HG03159 (cell line): ENCODE measurements around the gene HOXA6.

Source experiments
- ATAC-seq: cut with Tn5 transposase; IDR thresholded peaks from one replicate; pipeline ENCODE4 v1.9.1; 2021; ENCODE audit warnings: mild to moderate bottlenecking, moderate library complexity; ENCODE audit not compliant: unreplicated experiment

The HOXA6 gene

GRCh38 chr7:27112955-27113949 is 34.3 kb downstream of the HOXA6 start:
- no peak for ATAC-seq

- no peak for ATAC-seq
Observed at GRCh38 chr7:27112361-27112760, 35.2 kb downstream of the HOXA6 start.

GRCh38 chr7:27111751-27112277 is 35.8 kb downstream of the HOXA6 start:
- ATAC-seq, result no peak

GRCh38 chr7:27111042-27111750 is 36.4 kb downstream of the HOXA6 start:
- ATAC-seq, result no peak

GRCh38 chr7:27110186-27111031 is 37.2 kb downstream of the HOXA6 start:
- no peak for ATAC-seq

GRCh38 chr7:27109466-27110185 is 37.9 kb downstream of the HOXA6 start:
- ATAC-seq, result no peak

- ATAC-seq, result no peak
Observed at GRCh38 chr7:27108390-27109127, 39.0 kb downstream of the HOXA6 start.

GRCh38 chr7:27107391-27108381 is 39.9 kb downstream of the HOXA6 start:
- ATAC-seq, result no peak

- ATAC-seq, result no peak
Observed at GRCh38 chr7:27106901-27107240, 40.7 kb downstream of the HOXA6 start.

GRCh38 chr7:27106181-27106900 is 41.2 kb downstream of the HOXA6 start:
- ATAC-seq, result no peak

GRCh38 chr7:27105301-27106031 is 42.1 kb downstream of the HOXA6 start:
- ATAC-seq, result no peak

GRCh38 chr7:27104341-27105058 is 43.1 kb downstream of the HOXA6 start:
- no peak for ATAC-seq

GRCh38 chr7:27103489-27104226 is 43.9 kb downstream of the HOXA6 start:
- ATAC-seq, result no peak

GRCh38 chr7:27102581-27103442 is 44.8 kb downstream of the HOXA6 start, which contains the start of gene HOXA2:
TSS of gene HOXA2 (minus strand) at chr7:27102683. CDS start at chr7:27102500, 183 bp downstream.
- no peak for ATAC-seq
